Epithelial cell of proximal tubule (primary cell): ENCODE data around the gene ATP2C2. TPM values are rescaled to one million over a fixed set of nuclear protein-coding genes. Genes with fewer than 3 reads are reported as not detected.

ENCODE experiments used
- DNase-seq: peaks from one replicate; pipeline ENCODE4 v3.0.0-alpha.2; 2011; ENCODE audit warnings: low read depth
- H3K4me3 ChIP-seq: 2 replicates; pipeline ENCODE4 v1.5.1; 2011; ENCODE audit warnings: low read depth, mild to moderate bottlenecking, low read length
- total RNA-seq: library from RNA; depleted of rRNA; stranded (reverse); fragments of >200 nt; gene quantifications from 2 replicates; pipeline ENCODE4 v1.2.3, GENCODE V29; 2015
- TF ChIP-seq, protein P1 (sequence below): conservative IDR thresholded peaks from 2 replicates; pipeline ENCODE4 v1.5.1; 2012; ENCODE audit warnings: low read depth, mild to moderate bottlenecking, low read length

ATP2C2 gene
- total RNA-seq, 1 donor from 2014 or later = 6.3 TPM

DNA sequence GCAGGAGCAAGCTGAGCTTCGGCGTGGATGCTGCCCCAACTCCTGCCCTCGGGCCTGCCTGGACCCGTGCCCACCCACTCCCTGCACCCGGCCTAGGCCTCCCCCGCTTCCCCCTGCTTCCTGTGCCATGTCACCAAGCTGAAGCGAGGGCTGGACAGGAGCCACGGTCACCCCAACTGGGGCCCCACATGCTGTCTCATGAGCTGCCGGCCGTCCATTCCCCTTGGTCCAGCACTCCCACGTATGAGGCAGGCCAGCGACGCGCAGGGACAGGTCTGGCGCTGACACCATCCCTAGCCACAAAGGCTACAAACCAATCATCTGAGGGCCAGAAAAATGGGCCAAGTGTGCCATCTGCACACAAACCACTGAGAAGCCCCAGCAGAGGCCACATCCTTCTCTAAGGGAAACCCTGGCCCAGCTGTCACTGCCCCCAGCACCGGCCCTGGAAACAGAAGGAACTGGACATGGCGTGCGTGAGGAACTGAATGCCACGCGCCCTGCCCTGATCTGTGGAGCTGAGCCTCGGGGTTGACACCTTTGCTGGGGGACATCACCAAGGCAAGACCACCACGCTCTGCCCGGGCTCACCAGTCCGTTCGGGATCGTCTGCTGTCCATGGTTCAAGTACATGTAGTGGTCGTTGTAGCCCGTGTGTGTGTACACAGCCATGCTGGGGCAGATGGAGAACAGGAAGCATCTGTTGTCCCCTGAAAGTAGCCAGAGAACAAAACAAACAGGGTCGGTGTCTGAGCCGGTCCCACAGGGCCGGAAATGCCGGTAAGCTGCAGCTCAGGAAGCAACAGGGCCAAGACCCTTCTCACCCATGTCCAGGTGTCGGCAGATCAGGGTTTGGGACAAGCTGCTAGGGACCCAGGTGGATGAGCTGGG is 113.9 kb downstream of the ATP2C2 start:
- DNase-seq = no peak
- no peak overlapping the region for H3K4me3 ChIP-seq
- TF ChIP-seq, protein P1, sequence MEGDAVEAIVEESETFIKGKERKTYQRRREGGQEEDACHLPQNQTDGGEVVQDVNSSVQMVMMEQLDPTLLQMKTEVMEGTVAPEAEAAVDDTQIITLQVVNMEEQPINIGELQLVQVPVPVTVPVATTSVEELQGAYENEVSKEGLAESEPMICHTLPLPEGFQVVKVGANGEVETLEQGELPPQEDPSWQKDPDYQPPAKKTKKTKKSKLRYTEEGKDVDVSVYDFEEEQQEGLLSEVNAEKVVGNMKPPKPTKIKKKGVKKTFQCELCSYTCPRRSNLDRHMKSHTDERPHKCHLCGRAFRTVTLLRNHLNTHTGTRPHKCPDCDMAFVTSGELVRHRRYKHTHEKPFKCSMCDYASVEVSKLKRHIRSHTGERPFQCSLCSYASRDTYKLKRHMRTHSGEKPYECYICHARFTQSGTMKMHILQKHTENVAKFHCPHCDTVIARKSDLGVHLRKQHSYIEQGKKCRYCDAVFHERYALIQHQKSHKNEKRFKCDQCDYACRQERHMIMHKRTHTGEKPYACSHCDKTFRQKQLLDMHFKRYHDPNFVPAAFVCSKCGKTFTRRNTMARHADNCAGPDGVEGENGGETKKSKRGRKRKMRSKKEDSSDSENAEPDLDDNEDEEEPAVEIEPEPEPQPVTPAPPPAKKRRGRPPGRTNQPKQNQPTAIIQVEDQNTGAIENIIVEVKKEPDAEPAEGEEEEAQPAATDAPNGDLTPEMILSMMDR = no peak

DNA sequence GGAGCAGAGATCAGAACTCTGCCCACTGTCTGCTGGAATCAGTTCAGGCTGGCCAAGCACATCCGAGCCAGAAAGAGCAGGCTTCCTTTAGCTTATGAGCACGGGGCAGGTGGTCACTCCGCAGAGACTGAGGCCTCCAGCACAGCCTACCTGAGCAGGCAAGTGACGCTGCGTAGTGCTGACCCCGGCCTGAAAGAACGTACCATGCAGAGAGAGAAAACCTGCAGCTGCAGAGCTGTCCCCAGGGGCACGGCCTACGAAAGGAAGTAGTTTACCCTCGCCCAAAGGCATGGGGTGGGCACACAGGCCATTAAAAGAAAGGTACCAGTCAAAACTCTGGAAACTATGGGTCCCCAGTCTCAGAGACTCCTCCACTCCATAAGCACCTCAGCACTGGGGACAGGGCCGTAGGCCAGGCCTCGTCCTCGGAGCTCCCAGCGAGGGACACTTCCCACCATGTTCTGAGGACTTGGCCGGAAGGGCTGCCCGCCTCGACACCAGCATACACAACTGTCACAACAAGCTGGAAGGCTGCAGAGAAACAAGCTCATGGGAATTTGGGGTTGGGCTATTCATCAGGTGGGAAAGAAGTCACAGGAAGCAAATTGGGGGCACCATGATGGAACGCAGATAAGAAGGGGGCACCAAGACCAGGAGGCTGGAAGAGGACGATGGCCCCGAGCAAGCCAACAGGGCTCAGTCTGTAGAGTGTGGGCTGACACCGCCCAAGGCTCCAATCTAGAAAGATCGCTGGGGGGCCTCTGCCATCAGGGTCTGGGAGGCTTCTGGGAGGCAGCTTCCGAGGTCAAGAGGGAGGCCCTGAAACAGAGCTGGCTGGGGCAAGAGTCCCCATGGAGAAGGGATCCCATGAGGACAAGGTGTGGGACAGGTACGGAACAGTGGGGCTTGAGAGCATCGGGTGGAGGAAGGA is 114.9 kb downstream of the ATP2C2 start:
- TF ChIP-seq, protein P1 = no peak
- no peak overlapping the region for H3K4me3 ChIP-seq
- no peak for DNase-seq

DNA sequence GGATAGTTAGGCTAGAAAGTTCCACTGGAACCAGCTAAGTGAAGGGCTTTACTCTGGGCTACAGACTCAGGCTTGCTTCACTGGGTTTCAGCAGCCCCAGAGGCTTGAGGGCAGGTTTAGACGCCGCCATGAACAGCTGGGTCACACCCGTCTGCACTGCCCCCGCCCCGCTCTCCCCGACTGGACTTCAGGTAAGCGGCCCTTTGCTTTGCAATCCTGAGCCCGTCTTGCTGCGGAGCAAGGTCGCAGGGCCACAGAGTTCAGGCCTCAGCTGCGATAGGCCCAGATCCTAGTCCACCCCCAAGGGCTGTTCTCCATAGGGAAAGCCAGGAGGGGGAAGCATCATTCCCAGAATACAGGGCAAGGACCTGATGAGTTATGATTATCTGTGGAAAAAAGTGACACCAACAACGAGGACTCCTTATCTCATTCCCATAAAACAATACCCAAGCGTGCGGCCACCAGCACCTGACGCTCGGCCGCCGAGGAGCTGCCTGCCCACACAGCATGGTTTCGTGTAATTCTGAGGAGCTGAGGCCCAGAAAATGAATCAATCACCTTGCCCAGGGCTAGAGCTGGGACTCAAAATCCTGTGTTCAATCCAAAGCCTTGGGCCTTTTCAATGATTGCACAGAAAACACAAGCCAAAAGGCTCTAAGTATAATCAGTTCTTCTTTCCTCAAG is 115.7 kb downstream of the ATP2C2 start:
- TF ChIP-seq, protein P1 = no peak

DNA sequence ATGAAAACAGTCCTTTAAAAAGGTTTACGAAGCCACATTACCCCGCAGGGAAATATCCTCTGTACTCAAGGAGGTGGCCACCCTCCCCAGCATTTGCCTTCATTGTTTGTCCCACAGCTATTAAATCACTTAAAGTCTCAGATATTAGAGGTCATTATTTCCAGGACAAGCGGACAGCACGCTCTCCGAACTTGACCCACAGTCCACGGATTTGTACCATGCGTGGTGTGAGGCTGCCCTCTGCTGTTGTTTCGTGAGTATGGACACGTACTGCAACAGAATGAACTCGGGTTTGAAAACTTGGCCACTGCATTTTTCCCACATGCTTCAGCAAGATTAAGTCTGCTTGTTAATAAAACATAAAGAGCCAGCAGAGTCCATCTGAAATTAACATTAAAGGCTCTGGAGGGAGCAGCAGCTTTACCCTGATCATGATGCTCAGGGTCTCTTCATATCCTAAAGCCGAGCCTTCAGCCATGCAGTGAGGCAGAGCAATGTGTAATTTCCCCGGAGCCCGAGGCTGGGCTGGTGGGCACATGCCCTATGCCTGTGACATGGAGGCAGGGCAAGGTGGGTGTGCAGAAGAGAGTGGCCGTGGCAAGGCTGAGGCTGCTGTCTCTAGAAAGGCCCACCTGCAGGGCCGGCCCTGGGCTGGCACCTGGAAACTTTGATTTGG is 116.4 kb downstream of the ATP2C2 start:
- no peak overlapping the region for H3K4me3 ChIP-seq
- TF ChIP-seq, protein P1 = peak; percentile 80
- DNase-seq = no peak

More for the DNA sequence above, 115.7 kb downstream of the ATP2C2 start:
- no peak overlapping the region for H3K4me3 ChIP-seq
- DNase-seq = no peak

DNA sequence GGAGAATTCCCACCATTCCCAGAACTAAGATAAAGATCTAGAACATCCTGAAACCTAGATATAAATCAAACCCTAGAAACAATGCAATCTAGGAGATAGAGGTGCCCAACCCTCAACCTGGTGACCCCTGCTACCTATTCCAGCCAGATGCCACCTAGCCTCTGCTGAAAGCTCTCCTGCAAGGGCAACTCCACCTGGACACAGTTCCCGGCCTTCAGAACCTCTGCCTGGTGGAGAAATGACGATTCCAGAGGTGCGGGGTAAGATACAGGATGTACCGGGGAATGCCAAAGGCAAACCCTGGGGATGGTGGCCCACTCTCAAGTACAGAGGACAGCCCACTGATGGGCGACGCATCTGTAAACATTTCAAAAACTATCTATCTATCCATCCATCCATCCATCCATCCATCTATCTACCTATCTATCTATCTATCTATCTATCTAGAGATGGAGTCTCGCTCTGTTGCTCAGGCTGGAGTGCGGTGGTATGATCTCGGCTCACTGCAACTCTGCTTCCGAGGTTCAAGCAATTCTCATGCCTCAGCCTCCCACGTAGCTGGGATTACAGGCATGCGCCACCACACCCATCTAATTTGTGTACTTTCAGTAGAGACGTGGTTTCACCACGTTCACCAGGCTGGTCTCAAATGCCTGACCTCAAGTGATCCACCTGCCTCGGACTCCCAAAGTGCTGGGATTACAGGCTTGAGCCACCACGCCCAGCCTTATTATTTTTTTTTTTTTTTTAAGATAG is 117.1 kb downstream of the ATP2C2 start:
- TF ChIP-seq, protein P1 = no peak
- no peak overlapping the region for H3K4me3 ChIP-seq
- no peak for DNase-seq
